Fibroblast of lung (primary cell): ENCODE results near the gene CDH1. TPM values are rescaled to one million over a fixed set of nuclear protein-coding genes. Genes with fewer than 3 reads are reported as not detected.
A peak's percentile ranks its signal among the peaks of the same experiment; 100 is the strongest.

Experiments used
- DNase-seq, 2 donors: peaks; one replicate each; pipeline versions ENCODE4 v3.0.0 to v3.0.0-alpha.2; 2010; ENCODE audit warnings: low read depth in 2 of 2
- H2AFZ ChIP-seq: 2 replicates; pipeline ENCODE4 v1.5.1; 2012; ENCODE audit warnings: low read length, control low read depth, inconsistent platforms
- H3K27ac ChIP-seq: 2 replicates; pipeline ENCODE4 v1.5.1; 2011; ENCODE audit warnings: low read length, control low read depth; ENCODE audit not compliant: insufficient read depth
- H3K27me3 ChIP-seq: 2 replicates; pipeline ENCODE4 v1.5.1; 2011; ENCODE audit warnings: mild to moderate bottlenecking, low read length; ENCODE audit not compliant: control insufficient read depth, insufficient read depth
- H3K36me3 ChIP-seq: 2 replicates; pipeline ENCODE4 v1.5.1; 2011; ENCODE audit warnings: low read length; ENCODE audit not compliant: control insufficient read depth, insufficient read depth
- H3K4me1 ChIP-seq: 2 replicates; pipeline ENCODE4 v1.5.1; 2011; ENCODE audit warnings: low read length; ENCODE audit not compliant: control insufficient read depth, insufficient read depth; ENCODE audit errors: extremely low read depth
- H3K4me2 ChIP-seq: 2 replicates; pipeline ENCODE4 v1.5.1; 2011; ENCODE audit warnings: low read length, control low read depth; ENCODE audit not compliant: insufficient read depth; ENCODE audit errors: extremely low read depth
- H3K4me3 ChIP-seq, 4 experiments: fragments of 200-600 bp in 1 of 4; sonication (generic) in 1 of 4; replicated peaks in 1 of 4; 2 replicates each; pipeline ENCODE4 v1.5.1; 2011 to 2016; ENCODE audit warnings: low read length in 4 of 4, low read depth in 3 of 4, mild to moderate bottlenecking in 3 of 4, control low read depth in 2 of 4, inconsistent platforms in 1 of 4, mixed read lengths in 1 of 4; ENCODE audit not compliant: insufficient read depth in 1 of 4; ENCODE audit errors: control extremely low read depth in 1 of 4
- H3K79me2 ChIP-seq: 2 replicates; pipeline ENCODE4 v1.5.1; 2012; ENCODE audit warnings: mild to moderate bottlenecking, low read length, inconsistent platforms; ENCODE audit not compliant: control insufficient read depth, insufficient read depth
- H3K9ac ChIP-seq: 2 replicates; pipeline ENCODE4 v1.5.1; 2011; ENCODE audit warnings: mild to moderate bottlenecking, low read length, control low read depth; ENCODE audit not compliant: insufficient read depth
- H3K9me3 ChIP-seq: 2 replicates; pipeline ENCODE4 v1.5.1; 2012; ENCODE audit warnings: low read depth, low read length; ENCODE audit not compliant: control insufficient read depth, insufficient read depth
- H4K20me1 ChIP-seq: 2 replicates; pipeline ENCODE4 v1.5.1; 2011; ENCODE audit warnings: low read length; ENCODE audit not compliant: control insufficient read depth, insufficient read depth; ENCODE audit errors: extremely low read depth
- CTCF ChIP-seq, 2 donors: IDR thresholded peaks in 1 of 2; conservative IDR thresholded peaks in 1 of 2; 1 replicate in 1 of 2; 2 replicates in 1 of 2; pipeline ENCODE4 v1.5.1; 2011 to 2012; ENCODE audit warnings: low read length in 2 of 2, control low read depth in 1 of 2, inconsistent platforms in 1 of 2, low read depth in 1 of 2, mild to moderate bottlenecking in 1 of 2
- EZH2 ChIP-seq: IDR thresholded peaks from 2 replicates; pipeline ENCODE4 v1.5.1; 2012; ENCODE audit warnings: low read length, control low read depth, mild to moderate bottlenecking; ENCODE audit errors: missing control alignments
- polyA plus RNA-seq, 2 donors: library from polyadenylated mRNA; depleted of rRNA in 1 of 2; stranded (reverse) in 1 of 2; unstranded in 1 of 2; fragments of >200 nt; gene quantifications; 2 replicates each; pipeline ENCODE4 v1.2.1, GENCODE V29; 2011 to 2012; ENCODE audit warnings: missing spikeins in 1 of 2
- total RNA-seq: library from RNA; depleted of rRNA; stranded (reverse); fragments of >200 nt; gene quantifications from 2 replicates; pipeline ENCODE4 v1.2.1, GENCODE V29; 2014

CDH1 gene
- total and polyA plus RNA-seq, 2 donors (not counting 1 experiment from before 2014, with no cell fraction given) = 0.02 TPM; not detected in 1

- H3K4me2 ChIP-seq = no peak overlapping the region
- no peaks in the 10 kb centered on the region for H3K4me1 ChIP-seq
- no peak overlapping the region for H2AFZ ChIP-seq
- no peak overlapping the region for H3K27ac ChIP-seq
- H3K9ac ChIP-seq = no peak overlapping the region
- H3K27me3 ChIP-seq = no peaks in the 10 kb centered on the region
- no peaks in the 10 kb centered on the region for H4K20me1 ChIP-seq
- H3K36me3 ChIP-seq = no peaks in the 10 kb centered on the region
- no peaks in the 10 kb centered on the region for H3K79me2 ChIP-seq
- no peak for DNase-seq
- H3K4me3 ChIP-seq = no peak overlapping the region
- no peaks in the 10 kb centered on the region for H3K9me3 ChIP-seq
- TF ChIP-seq CTCF (conservative IDR thresholded peaks at IDR 0.05 in 1 of 2, IDR thresholded peaks at IDR 0.05 in 1 of 2; ENCODE audit: low read depth in 1 of 2, low read length in 2 of 2) (no peak), EZH2 (no peak)
Observed at GRCh38 chr16:68754084-68754792, 17.1 kb downstream of the CDH1 start.

- H3K9ac ChIP-seq = no peak overlapping the region
- H3K79me2 ChIP-seq = no peaks in the 10 kb centered on the region
- no peak overlapping the region for H3K4me3 ChIP-seq
- no peak overlapping the region for H3K27ac ChIP-seq
- no peaks in the 10 kb centered on the region for H3K27me3 ChIP-seq
- TF ChIP-seq EZH2 (no peak), CTCF (conservative IDR thresholded peaks at IDR 0.05 in 1 of 2, IDR thresholded peaks at IDR 0.05 in 1 of 2; ENCODE audit: low read depth in 1 of 2, low read length in 2 of 2) (no peak)
- H3K9me3 ChIP-seq = no peaks in the 10 kb centered on the region
- H3K36me3 ChIP-seq = no peaks in the 10 kb centered on the region
- no peaks in the 10 kb centered on the region for H3K4me1 ChIP-seq
- H4K20me1 ChIP-seq = no peaks in the 10 kb centered on the region
- H3K4me2 ChIP-seq = no peak overlapping the region
- DNase-seq = peak in 1 of 2 donors; percentile 12
- no peak overlapping the region for H2AFZ ChIP-seq
Observed at GRCh38 chr16:68756239-68756915, 19.3 kb downstream of the CDH1 start.

GRCh38 chr16:68757625-68757935, 20.5 kb downstream of the CDH1 start:
- TF ChIP-seq CTCF (conservative IDR thresholded peaks at IDR 0.05 in 1 of 2, IDR thresholded peaks at IDR 0.05 in 1 of 2; ENCODE audit: low read depth in 1 of 2, low read length in 2 of 2) (no peak), EZH2 (no peak)
- Histone ChIP-seq H2AFZ (no peak overlapping the region), H3K9me3 (no peaks in the 10 kb centered on the region), H3K36me3 (no peaks in the 10 kb centered on the region), H3K79me2 (no peaks in the 10 kb centered on the region), H3K27ac (no peak overlapping the region), H3K4me1 (no peaks in the 10 kb centered on the region), H4K20me1 (no peaks in the 10 kb centered on the region), H3K9ac (no peak overlapping the region), H3K4me3 (no peak overlapping the region), H3K27me3 (no peaks in the 10 kb centered on the region), H3K4me2 (no peak overlapping the region)
- no peak for DNase-seq
